ENCODE measurements around the gene RHBDD2. TPM values are rescaled to one million over a fixed set of nuclear protein-coding genes. Genes with fewer than 3 reads are reported as not detected.

The RHBDD2 gene
- total and polyA plus RNA-seq, 2 donors (not counting 3 experiments of a cell fraction or from before 2014, with no cell fraction given): 36.7 to 99.2 TPM

GRCh38 chr7:75922966-75923603 lies 44.3 kb downstream of the RHBDD2 start:
- Histone ChIP-seq H3K27ac (ENCODE audit: insufficient read depth, low read depth, low read length) (no peak overlapping the region), H3K9me3 (replicated peaks; ENCODE audit: control insufficient read depth, insufficient read depth, low read length) (no peaks in the 10 kb centered on the region), H2AFZ (ENCODE audit: low read depth, low read length) (no peak overlapping the region), H3K4me3 (replicated peaks in 1 of 3; ENCODE audit: insufficient read depth in 1 of 3, low read depth in 1 of 3, low read length in 3 of 3) (no peak overlapping the region), H3K9me1 (replicated peaks; ENCODE audit: control insufficient read depth, extremely low read depth, insufficient read depth, low read length) (no peaks in the 10 kb centered on the region), H3K79me2 (ENCODE audit: control insufficient read depth, insufficient read depth, low read length) (peaks cover 15% of the 10 kb centered on the region), H3K4me1 (ENCODE audit: control insufficient read depth, extremely low read depth, insufficient read depth, low read length) (no peaks in the 10 kb centered on the region), H3K27me3 (ENCODE audit: control insufficient read depth in 2 of 2, insufficient read depth in 2 of 2, low read length in 2 of 2) (no peaks in the 10 kb centered on the region), H4K20me1 (replicated peaks; ENCODE audit: control insufficient read depth, extremely low read depth, insufficient read depth, low read length) (no peaks in the 10 kb centered on the region), H3K4me2 (ENCODE audit: insufficient read depth, low read length) (no peak overlapping the region), H3K9ac (replicated peaks; ENCODE audit: extremely low read depth, insufficient read depth, low read length) (no peak overlapping the region), H3K36me3 (ENCODE audit: control insufficient read depth in 2 of 2, extremely low read depth in 1 of 2, insufficient read depth in 2 of 2, low read length in 2 of 2) (no peaks in the 10 kb centered on the region)
- no peak for TF ChIP-seq FOS (IDR thresholded peaks at IDR 0.05; ENCODE audit: borderline replicate concordance, insufficient read depth, low read length)
- no peak for TF ChIP-seq CTCF (IDR thresholded peaks at IDR 0.05; ENCODE audit: extremely low read depth in 1 of 2, insufficient read depth in 1 of 2, low read depth in 1 of 2, low read length in 2 of 2)
- no peak for TF ChIP-seq EZH2 (IDR thresholded peaks at IDR 0.05; ENCODE audit: borderline replicate concordance, low read depth, low read length, severe bottlenecking)
- TF ChIP-seq POLR2AphosphoS5 (IDR thresholded peaks at IDR 0.05; ENCODE audit: insufficient read depth, low read depth, low read length): no peak
- TF ChIP-seq JUN (IDR thresholded peaks at IDR 0.05; ENCODE audit: borderline replicate concordance, insufficient read depth, insufficient read length, low read depth): no peak
- no peak for TF ChIP-seq GATA2 (IDR thresholded peaks at IDR 0.05; ENCODE audit: insufficient read depth, insufficient read length, low read depth, low read length)
- no peak for TF ChIP-seq POLR2A (IDR thresholded peaks at IDR 0.05; ENCODE audit: low read depth, low read length)
- TF ChIP-seq MAX (IDR thresholded peaks at IDR 0.05; ENCODE audit: insufficient read depth, insufficient read length): no peak
- no peak for TF ChIP-seq MYC (IDR thresholded peaks at IDR 0.05; ENCODE audit: low read depth, low read length)
- dilution Hi-C loops (cut with MboI; ENCODE audit: extremely low pct_ligation_motif_present, low sequenced_read_pairs) (no loop called here), intact Hi-C loops (cut with micrococcal nuclease) (no loop called here)
- no TSS peak for BruUV-seq (replicated peaks)
- no peak for DNase-seq (ENCODE audit: low read depth, low spot score)
- ChIA-PET CTCF (interaction anchor here (1.5 kb wide), 1 partner anchor 43 kb away, joined by 3 read pairs; no protein-coding TSS in a partner anchor), POLR2A (no interaction called here)
- no peak for FAIRE-seq
